ENCODE results near the gene BIN2. TPM values are rescaled to one million over a fixed set of nuclear protein-coding genes. Genes with fewer than 3 reads are reported as not detected.

BIN2 gene
- total RNA-seq, 1 experiment from 2014 or later: not detected

- no peak overlapping the region for H3K18ac ChIP-seq (ENCODE audit: insufficient read length, low read depth, low read length)
- H3K27ac ChIP-seq (ENCODE audit: insufficient read length, low read depth, low read length): no peak overlapping the region
- peaks cover 3% of the 10 kb centered on the region for H4K20me1 ChIP-seq (ENCODE audit: control insufficient read depth, insufficient read depth, insufficient read length)
- H2BK20ac ChIP-seq (ENCODE audit: low read depth, low read length, poor library complexity, severe bottlenecking): no peak overlapping the region
- H4K91ac ChIP-seq (ENCODE audit: insufficient read length, low read depth, low read length): no peak overlapping the region
- Mint-ChIP-seq H3K4me1 (peaks cover 27 to 40% of the 10 kb centered on the region in 2 experiments), H3K36me3 (ENCODE audit: insufficient read depth in 1 of 3, low read depth in 3 of 3) (peaks cover 2 to 19% (median 14%) of the 10 kb centered on the region in 3 experiments; a peak in 6 of 7 replicates), H3K27me3 (ENCODE audit: low read depth) (no peaks in the 10 kb centered on the region), H3K4me3 (no peak overlapping the region), H3K9me3 (no peaks in the 10 kb centered on the region), H3K27ac (peak overlapping the region in 1 of 3 experiments; percentile 48; a peak in 1 of 7 replicates)
- WGBS (ENCODE audit: extremely low coverage, insufficient read length, low lambda C conversion rate): no CpG with 5 or more reads among the region's 4 CpGs
- H3K14ac ChIP-seq (ENCODE audit: insufficient read depth, low read length): no peak overlapping the region
- H3T11ph ChIP-seq (ENCODE audit: low read length): no peak overlapping the region
- H4K8ac ChIP-seq (replicated peaks; ENCODE audit: insufficient read length, low read depth, low read length): no peak overlapping the region
- no peak overlapping the region for H2BK120ac ChIP-seq (ENCODE audit: low read depth, low read length, poor library complexity, severe bottlenecking)
- H3K9ac ChIP-seq (ENCODE audit: extremely low read depth, insufficient read length, low read length): no peak overlapping the region
- no peak overlapping the region for H2BK5ac ChIP-seq (ENCODE audit: insufficient read length, low read length)
- H3K9me3 ChIP-seq (ENCODE audit: control insufficient read depth, low read depth, low read length): no peaks in the 10 kb centered on the region
- no peak overlapping the region; the same call in 1 of the 2 replicates for H2BK15ac ChIP-seq (ENCODE audit: low read depth, low read length)
- no peak overlapping the region for H3K56ac ChIP-seq (ENCODE audit: insufficient read length, low read depth, low read length)
- no peak for TF ChIP-seq CTCF (conservative IDR thresholded peaks at IDR 0.05)
- no peak overlapping the region for H3K4ac ChIP-seq (ENCODE audit: low read depth, low read length)
- no peak overlapping the region for H2AK5ac ChIP-seq (ENCODE audit: insufficient read length, low read length)
- H3K79me1 ChIP-seq (ENCODE audit: insufficient read depth, low read depth, low read length, poor library complexity, severe bottlenecking): no peaks in the 10 kb centered on the region
- no peak overlapping the region for H4K5ac ChIP-seq (ENCODE audit: insufficient read length, low read depth, low read length)
- H3K4me2 ChIP-seq (ENCODE audit: insufficient read depth, insufficient read length, low read length): no peak overlapping the region
- no peaks in the 10 kb centered on the region; the same call in 1 of the 2 replicates for H3K4me1 ChIP-seq (ENCODE audit: insufficient read depth, low read length)
- no peak overlapping the region for H2AFZ ChIP-seq (ENCODE audit: low read length)
- no peak overlapping the region for H3K23ac ChIP-seq (ENCODE audit: insufficient read length, low read depth, low read length)
- no peaks in the 10 kb centered on the region for H3K79me2 ChIP-seq (ENCODE audit: insufficient read depth, low read length)
- no peak overlapping the region for H2BK12ac ChIP-seq (ENCODE audit: insufficient read length, low read depth, low read length)
- no peak for DNase-seq
- no peaks in the 10 kb centered on the region for H3K23me2 ChIP-seq (ENCODE audit: insufficient read length, low read depth, low read length, poor library complexity, severe bottlenecking)
- no peaks in the 10 kb centered on the region for H3K27me3 ChIP-seq (ENCODE audit: insufficient read depth, low read length)
These were observed 45.6 kb upstream of the BIN2 start for GRCh38 chr12:51369581-51369980.
